ENCODE measurements around the gene IQCK. TPM values are rescaled to one million over a fixed set of nuclear protein-coding genes. Genes with fewer than 3 reads are reported as not detected.

IQCK gene
- total RNA-seq, 6 donors from 2014 or later: 9.3 to 50.3 (median 18.3) TPM

DNA sequence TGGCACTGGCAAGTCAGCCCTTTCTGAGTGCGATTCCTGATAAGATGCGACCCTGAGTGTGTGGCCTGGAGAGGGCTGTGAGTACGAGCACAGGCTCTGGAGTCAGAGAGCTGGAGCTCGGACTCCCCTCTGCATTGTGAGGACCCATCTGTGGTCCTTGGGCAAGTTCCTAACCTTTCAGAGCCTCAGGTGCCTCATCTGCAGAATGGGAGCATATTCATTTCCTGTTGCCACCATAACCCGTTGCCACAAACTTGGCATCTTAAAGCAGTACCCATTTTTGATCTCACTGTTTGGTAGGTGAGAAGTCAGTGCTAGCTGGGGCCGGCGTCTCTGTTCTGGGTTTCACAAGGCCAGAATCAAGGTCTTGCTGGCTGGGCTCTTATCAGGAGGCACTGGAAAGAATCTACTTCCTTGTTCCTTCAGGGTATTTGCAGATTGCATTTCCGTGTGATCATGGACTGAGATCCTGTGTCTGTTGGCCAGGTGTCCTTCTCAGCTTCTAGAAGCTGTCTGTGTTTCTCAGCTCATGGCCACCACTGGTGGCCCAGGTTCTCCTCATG lies 20.2 kb upstream of the IQCK start:
- H3K4me1 ChIP-seq: peaks cover 25 to 46% (median 39%) of the 10 kb centered on the region in 4 donors
- 65 to 80% methylated on average over 6 to 8 of the region's 8 CpGs for WGBS, 2 donors
- TF ChIP-seq POLR2A (IDR thresholded peaks at IDR 0.05) (no peak), EP300 (IDR thresholded peaks at IDR 0.05) (no peak), POLR2AphosphoS5 (IDR thresholded peaks at IDR 0.05) (no peak)
- TF ChIP-seq, protein P1, sequence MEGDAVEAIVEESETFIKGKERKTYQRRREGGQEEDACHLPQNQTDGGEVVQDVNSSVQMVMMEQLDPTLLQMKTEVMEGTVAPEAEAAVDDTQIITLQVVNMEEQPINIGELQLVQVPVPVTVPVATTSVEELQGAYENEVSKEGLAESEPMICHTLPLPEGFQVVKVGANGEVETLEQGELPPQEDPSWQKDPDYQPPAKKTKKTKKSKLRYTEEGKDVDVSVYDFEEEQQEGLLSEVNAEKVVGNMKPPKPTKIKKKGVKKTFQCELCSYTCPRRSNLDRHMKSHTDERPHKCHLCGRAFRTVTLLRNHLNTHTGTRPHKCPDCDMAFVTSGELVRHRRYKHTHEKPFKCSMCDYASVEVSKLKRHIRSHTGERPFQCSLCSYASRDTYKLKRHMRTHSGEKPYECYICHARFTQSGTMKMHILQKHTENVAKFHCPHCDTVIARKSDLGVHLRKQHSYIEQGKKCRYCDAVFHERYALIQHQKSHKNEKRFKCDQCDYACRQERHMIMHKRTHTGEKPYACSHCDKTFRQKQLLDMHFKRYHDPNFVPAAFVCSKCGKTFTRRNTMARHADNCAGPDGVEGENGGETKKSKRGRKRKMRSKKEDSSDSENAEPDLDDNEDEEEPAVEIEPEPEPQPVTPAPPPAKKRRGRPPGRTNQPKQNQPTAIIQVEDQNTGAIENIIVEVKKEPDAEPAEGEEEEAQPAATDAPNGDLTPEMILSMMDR (IDR thresholded peaks at IDR 0.05): no peak
- peak overlapping the region in 3 of 4 donors; percentile 14 to 81 (median 19) for H3K27ac ChIP-seq
- H3K27me3 ChIP-seq: no peaks in the 10 kb centered on the region
- peaks cover 0 to 41% (median 7%) of the 10 kb centered on the region in 4 donors for H3K36me3 ChIP-seq
- no peak for DNase-seq
- H3K9me3 ChIP-seq: no peaks in the 10 kb centered on the region
- no peak overlapping the region for H3K4me3 ChIP-seq
- ATAC-seq (ENCODE audit: low FRiP score in 2 of 2): no peak

DNA sequence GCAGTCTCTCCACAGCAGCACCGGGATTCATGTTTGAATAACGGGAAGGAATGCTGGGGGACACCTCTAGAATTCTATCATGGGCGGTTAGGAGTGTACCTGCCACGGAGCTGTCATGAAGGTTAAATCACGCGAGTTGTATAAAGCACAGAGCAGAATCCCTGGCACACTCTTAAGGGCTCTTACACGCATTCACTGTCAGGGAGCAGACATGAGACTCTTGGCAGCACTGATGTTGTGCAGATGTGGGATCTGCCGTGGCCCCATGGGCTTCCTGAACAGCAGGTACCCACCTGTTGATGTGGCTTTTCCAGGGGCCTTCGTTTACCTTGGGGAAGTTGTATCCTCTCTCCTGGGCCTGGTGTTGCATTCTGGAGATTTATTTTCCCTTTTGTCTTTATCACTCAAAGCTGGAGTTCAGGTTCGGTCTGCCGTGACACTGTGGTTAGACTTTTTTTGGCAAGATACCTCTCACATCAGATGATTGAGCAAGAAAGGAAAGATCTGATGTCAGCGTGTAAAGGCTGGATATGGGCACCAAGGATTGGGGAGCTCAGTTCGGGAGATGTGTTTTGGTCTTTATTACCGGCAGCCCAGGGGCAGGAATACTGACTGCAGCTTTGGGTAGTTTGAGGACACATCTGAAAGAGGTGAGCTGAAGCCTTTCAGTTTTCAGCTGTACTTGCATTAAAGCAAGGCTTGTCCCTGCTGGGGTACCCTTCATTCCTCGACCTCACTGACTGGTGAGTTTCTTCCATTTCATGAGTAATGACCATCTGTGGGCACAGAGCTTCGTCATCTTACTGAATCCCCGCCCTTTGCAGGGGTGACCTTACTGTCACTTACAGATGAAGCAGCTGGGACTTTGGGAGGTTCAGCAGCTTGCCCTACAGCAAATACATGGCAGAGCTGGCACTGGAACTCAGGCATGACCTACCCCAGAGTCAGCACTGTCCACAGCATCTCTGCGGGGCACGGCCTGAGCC lies 19.3 kb upstream of the IQCK start:
- 85 to 90% methylated on average over 19 of the region's 19 CpGs for WGBS, 2 donors
- Histone ChIP-seq H3K9me3 (no peaks in the 10 kb centered on the region), H3K4me1 (peaks cover 27 to 50% (median 42%) of the 10 kb centered on the region in 4 donors), H3K36me3 (peaks cover 0 to 34% (median 7%) of the 10 kb centered on the region in 4 donors), H3K4me3 (no peak overlapping the region), H3K27me3 (no peaks in the 10 kb centered on the region), H3K27ac (peak overlapping the region in 2 of 4 donors; percentile 16 to 19)
- TF ChIP-seq EP300 (IDR thresholded peaks at IDR 0.05): no peak
- TF ChIP-seq, protein P1 (IDR thresholded peaks at IDR 0.05): no peak
- no peak for TF ChIP-seq POLR2A (IDR thresholded peaks at IDR 0.05)
- TF ChIP-seq POLR2AphosphoS5 (IDR thresholded peaks at IDR 0.05): no peak
- ATAC-seq (ENCODE audit: low FRiP score in 2 of 2) (no peak), DNase-seq (no peak)

DNA sequence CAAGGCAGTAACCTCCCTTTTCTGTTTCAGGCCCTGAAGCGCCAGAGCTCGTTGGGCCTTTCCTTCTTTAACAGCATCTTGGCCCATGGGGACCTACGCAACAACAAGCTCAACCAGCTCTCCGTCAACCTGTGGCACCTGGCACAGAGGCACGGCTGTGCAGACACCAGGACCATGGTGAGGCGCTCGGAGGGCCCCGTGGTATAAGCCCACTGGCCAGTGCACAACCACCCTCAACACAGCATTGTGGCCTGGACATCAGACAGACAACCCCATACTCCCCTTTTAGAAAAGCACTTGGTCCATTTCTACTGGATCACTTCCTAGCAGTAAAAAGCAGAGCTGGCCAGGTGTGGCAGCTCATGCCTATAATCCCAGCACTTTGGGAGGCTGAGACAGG lies 18.6 kb upstream of the IQCK start:
- H3K27me3 ChIP-seq: no peaks in the 10 kb centered on the region
- peak overlapping the region in 1 of 4 donors; percentile 16 for H3K27ac ChIP-seq
- H3K4me3 ChIP-seq: no peak overlapping the region
- peaks cover 0 to 37% (median 7%) of the 10 kb centered on the region in 4 donors for H3K36me3 ChIP-seq
- H3K9me3 ChIP-seq: no peaks in the 10 kb centered on the region
- DNase-seq (no peak), ATAC-seq (ENCODE audit: low FRiP score in 2 of 2) (peak in 1 of 2 donors; percentile 32)
- peaks cover 34 to 57% (median 47%) of the 10 kb centered on the region in 4 donors for H3K4me1 ChIP-seq
- TF ChIP-seq POLR2AphosphoS5 (IDR thresholded peaks at IDR 0.05) (no peak), EP300 (IDR thresholded peaks at IDR 0.05) (no peak), POLR2A (IDR thresholded peaks at IDR 0.05) (no peak)
- TF ChIP-seq, protein P1 (IDR thresholded peaks at IDR 0.05): no peak
- WGBS, 2 donors: 93 to 100% methylated on average over 3 to 8 of the region's 8 CpGs

- no peaks in the 10 kb centered on the region for H3K27me3 ChIP-seq
- H3K9me3 ChIP-seq: no peaks in the 10 kb centered on the region
- peak overlapping the region in 3 of 4 donors; percentile 44 to 58 (median 45) for H3K27ac ChIP-seq
- DNase-seq (no peak), ATAC-seq (ENCODE audit: low FRiP score in 2 of 2) (no peak)
- peaks cover 42 to 65% (median 56%) of the 10 kb centered on the region in 4 donors for H3K4me1 ChIP-seq
- H3K36me3 ChIP-seq: peaks cover 0 to 43% (median 9%) of the 10 kb centered on the region in 4 donors
- WGBS, 2 donors: 28 to 57% methylated on average over 6 of the region's 6 CpGs
- no peak overlapping the region for H3K4me3 ChIP-seq
- TF ChIP-seq, protein P1 (IDR thresholded peaks at IDR 0.05): no peak
- TF ChIP-seq EP300 (IDR thresholded peaks at IDR 0.05) (no peak), POLR2A (IDR thresholded peaks at IDR 0.05) (no peak), POLR2AphosphoS5 (IDR thresholded peaks at IDR 0.05) (no peak)
Observed at GRCh38 chr16:19700319-19700781, 17.7 kb upstream of the IQCK start.

All from upper lobe of left lung (tissue), 6 donors.